LNCAP (cell line): ENCODE results near the gene PFDN1.
A peak's percentile ranks its signal among the peaks of the same experiment; 100 is the strongest.

Source experiments
- CTCF ChIP-seq: fragments of 450-650 bp; IDR thresholded peaks from 2 replicates; pipeline ENCODE4 v1.5.1; 2017; ENCODE audit warnings: mild to moderate bottlenecking

Gene PFDN1

GRCh38 chr5:140246378-140247122, 56.4 kb downstream of the PFDN1 start:
- TF ChIP-seq CTCF: no peak

- TF ChIP-seq CTCF: no peak
Measured at GRCh38 chr5:140245926-140246325, 57.0 kb downstream of the PFDN1 start.

GRCh38 chr5:140245341-140245740, 57.6 kb downstream of the PFDN1 start:
- no peak for TF ChIP-seq CTCF

- TF ChIP-seq CTCF: peak; percentile 86
Measured at GRCh38 chr5:140244525-140245025, 58.3 kb downstream of the PFDN1 start.

- TF ChIP-seq CTCF: no peak
Measured at GRCh38 chr5:140243706-140244250, 59.1 kb downstream of the PFDN1 start.

- TF ChIP-seq CTCF: no peak
Measured at GRCh38 chr5:140242890-140243585, 59.9 kb downstream of the PFDN1 start.

GRCh38 chr5:140242099-140242498, 60.8 kb downstream of the PFDN1 start:
- TF ChIP-seq CTCF: no peak
